HepG2 (cell line): ENCODE results near the gene CLDN9. TPM values are rescaled to one million over a fixed set of nuclear protein-coding genes. Genes with fewer than 3 reads are reported as not detected.

Experiments
- ATF6 ChIP-seq: sonication (generic); formaldehyde crosslinking; conservative IDR thresholded peaks from 2 replicates; pipeline ENCODE4 v1.4.0; 2020; ENCODE audit warnings: missing genetic modification reagents
- GPBP1L1 ChIP-seq: sonication (generic); formaldehyde crosslinking; IDR thresholded peaks from 2 replicates; pipeline ENCODE4 v1.5.0; 2020; ENCODE audit warnings: mild to moderate bottlenecking, missing genetic modification reagents
- IRX3 ChIP-seq: sonication (generic); formaldehyde crosslinking; IDR thresholded peaks from 2 replicates; pipeline ENCODE4 v1.8.1; 2023; ENCODE audit warnings: mild to moderate bottlenecking, low read depth, missing genetic modification reagents, borderline replicate concordance
- RERE ChIP-seq: IDR thresholded peaks from 2 replicates; pipeline ENCODE4 v1.6.1; 2016; ENCODE audit warnings: low read depth, missing genetic modification reagents, missing compliant biosample characterization
- SETDB1 ChIP-seq: sonication (generic); formaldehyde crosslinking; IDR thresholded peaks from 2 replicates; pipeline ENCODE4 v1.5.1; 2020; ENCODE audit warnings: missing genetic modification reagents, mild to moderate bottlenecking, borderline replicate concordance
- SOX6 ChIP-seq, 2 experiments: fragments of 450-650 bp in 1 of 2; sonication (generic) in 1 of 2; formaldehyde crosslinking in 1 of 2; IDR thresholded peaks; 2 replicates each; pipeline versions ENCODE4 v1.4.0 to v1.6.1; 2017 to 2020; ENCODE audit warnings: antibody characterized with exemption in 1 of 2, mild to moderate bottlenecking in 1 of 2, missing genetic modification reagents in 1 of 2
- ZBED4 ChIP-seq: sonication (generic); formaldehyde crosslinking; IDR thresholded peaks from 2 replicates; pipeline ENCODE4 v1.4.0; 2020; ENCODE audit warnings: missing genetic modification reagents, borderline replicate concordance
- ZNF337 ChIP-seq: sonication (generic); formaldehyde crosslinking; IDR thresholded peaks from 2 replicates; pipeline ENCODE4 v1.5.1; 2020; ENCODE audit warnings: missing genetic modification reagents, low read depth, mild to moderate bottlenecking, borderline replicate concordance
- ZNF33B ChIP-seq: sonication (generic); formaldehyde crosslinking; IDR thresholded peaks from 2 replicates; pipeline ENCODE4 v1.5.1; 2020; ENCODE audit warnings: mild to moderate bottlenecking, missing genetic modification reagents
- ZNF512B ChIP-seq: sonication (generic); formaldehyde crosslinking; IDR thresholded peaks from 2 replicates; pipeline ENCODE4 v1.5.1; 2020; ENCODE audit warnings: missing genetic modification reagents, mild to moderate bottlenecking, borderline replicate concordance
- polyA plus RNA-seq, 8 experiments: library from polyadenylated mRNA; depleted of rRNA in 3 of 8; stranded (reverse) in 7 of 8; unstranded in 1 of 8; fragments of >200 nt; fragmentation: Illumina TruSeq in 4 of 8; extraction: Trizol in 4 of 8; gene quantifications; 2 replicates each; pipeline versions ENCODE4 v1.2.1 to v1.2.3, GENCODE V29; 2011 to 2016; ENCODE audit warnings: low read depth in 4 of 8, missing spikeins in 1 of 8, mixed read lengths in 1 of 8; ENCODE audit not compliant: insufficient read depth in 1 of 8
- total RNA-seq, 5 experiments: library from RNA; depleted of rRNA; stranded (reverse); fragments of >200 nt; fragmentation: Illumina TruSeq; extraction: Trizol; gene quantifications; 2 replicates each; pipeline ENCODE4 v1.2.3, GENCODE V29; 2016; ENCODE audit warnings: low read depth in 1 of 5

Gene CLDN9
- total and polyA plus RNA-seq, 2 of the 13 experiments (the other 11 are each of a cell fraction or from before 2014, with no cell fraction given): 0.15 to 0.26 TPM

GRCh38 chr16:2968738-2969544, 43.8 kb upstream of the CLDN9 start, which contains the start of gene PAQR4 (continued):
- peak; percentile 12; the same call in 1 of the 2 replicates for TF ChIP-seq RERE (CRISPR knock-in tag)
- no peak for TF ChIP-seq SETDB1 (CRISPR knock-in tag)
- TF ChIP-seq IRX3 (CRISPR knock-in tag): peak; percentile 66; the same call in 1 of the 2 replicates
- 0 out of 2 replicates have a peak, but pooled peaks have one; percentile 79 for TF ChIP-seq ZNF337 (CRISPR knock-in tag)
- no peak for TF ChIP-seq GPBP1L1 (CRISPR knock-in tag)
- peak; percentile 88 for TF ChIP-seq ZNF33B
- no peak for TF ChIP-seq SOX6 (IDR thresholded peaks at IDR 0.05)
- peak; percentile 77 for TF ChIP-seq SOX6 (CRISPR knock-in tag; IDR thresholded peaks at IDR 0.05)
- 0 out of 2 replicates have a peak, but pooled peaks have one; percentile 58 for TF ChIP-seq ZNF512B
- no peak; the same call in 1 of the 2 replicates for TF ChIP-seq ATF6
- peak; percentile 91 for TF ChIP-seq ZBED4 (CRISPR knock-in tag)
